ENCODE data around the gene SHISA3. TPM values are rescaled to one million over a fixed set of nuclear protein-coding genes. Genes with fewer than 3 reads are reported as not detected.

SHISA3 gene
- total RNA-seq, 1 donor from 2014 or later, result 24.2 TPM

DNA sequence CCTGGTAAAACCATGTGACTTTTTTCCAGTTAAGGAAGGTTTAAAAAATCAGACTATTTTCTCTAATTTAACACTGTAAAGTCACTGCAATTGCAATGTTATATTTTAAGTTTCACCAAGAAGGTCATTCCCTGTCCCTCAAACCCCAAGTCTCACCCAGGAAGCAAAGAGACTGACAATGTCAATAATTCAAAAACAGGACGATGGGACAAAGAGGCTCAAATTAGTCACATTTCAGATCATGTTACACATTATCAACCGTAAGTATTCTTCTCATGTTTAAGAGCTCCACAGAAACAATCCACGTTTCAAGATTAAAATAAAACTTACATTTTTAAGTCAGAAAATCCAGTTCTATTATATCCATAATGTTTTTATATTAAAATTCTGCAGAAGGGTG lies 13.2 kb downstream of the SHISA3 start:
- DNase-seq (ENCODE audit: low read depth, low spot score), result no peak
- Mint-ChIP-seq H3K27ac (ENCODE audit: unreplicated experiment) (no peak overlapping the region), H3K9me3 (no peaks in the 10 kb centered on the region), H3K36me3 (ENCODE audit: low read depth) (no peaks in the 10 kb centered on the region), H3K27me3 (ENCODE audit: low read depth) (peaks cover 4% of the 10 kb centered on the region), H3K4me3 (no peak overlapping the region), H3K4me1 (peaks cover 4% of the 10 kb centered on the region)
- TF ChIP-seq, protein P1, sequence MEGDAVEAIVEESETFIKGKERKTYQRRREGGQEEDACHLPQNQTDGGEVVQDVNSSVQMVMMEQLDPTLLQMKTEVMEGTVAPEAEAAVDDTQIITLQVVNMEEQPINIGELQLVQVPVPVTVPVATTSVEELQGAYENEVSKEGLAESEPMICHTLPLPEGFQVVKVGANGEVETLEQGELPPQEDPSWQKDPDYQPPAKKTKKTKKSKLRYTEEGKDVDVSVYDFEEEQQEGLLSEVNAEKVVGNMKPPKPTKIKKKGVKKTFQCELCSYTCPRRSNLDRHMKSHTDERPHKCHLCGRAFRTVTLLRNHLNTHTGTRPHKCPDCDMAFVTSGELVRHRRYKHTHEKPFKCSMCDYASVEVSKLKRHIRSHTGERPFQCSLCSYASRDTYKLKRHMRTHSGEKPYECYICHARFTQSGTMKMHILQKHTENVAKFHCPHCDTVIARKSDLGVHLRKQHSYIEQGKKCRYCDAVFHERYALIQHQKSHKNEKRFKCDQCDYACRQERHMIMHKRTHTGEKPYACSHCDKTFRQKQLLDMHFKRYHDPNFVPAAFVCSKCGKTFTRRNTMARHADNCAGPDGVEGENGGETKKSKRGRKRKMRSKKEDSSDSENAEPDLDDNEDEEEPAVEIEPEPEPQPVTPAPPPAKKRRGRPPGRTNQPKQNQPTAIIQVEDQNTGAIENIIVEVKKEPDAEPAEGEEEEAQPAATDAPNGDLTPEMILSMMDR (conservative IDR thresholded peaks at IDR 0.05), result no peak

DNA sequence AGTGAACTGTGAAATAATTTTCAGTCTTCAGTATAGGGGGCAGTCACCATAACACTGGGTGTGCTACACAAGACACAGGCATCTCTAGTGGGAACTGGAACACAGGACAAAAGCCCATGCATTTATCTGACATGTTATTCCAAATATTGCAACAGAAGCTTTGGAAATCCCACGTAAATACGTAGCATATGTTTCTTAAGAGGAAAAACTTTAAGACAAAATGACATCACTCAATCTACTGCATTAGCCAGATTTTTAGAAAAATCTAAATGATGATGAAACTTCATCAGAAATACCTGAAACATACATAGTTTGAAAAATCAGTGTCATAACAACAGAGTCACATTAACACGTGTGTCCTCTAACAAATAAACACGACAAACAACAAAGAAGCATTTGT lies 14.5 kb downstream of the SHISA3 start:
- TF ChIP-seq, protein P1 (conservative IDR thresholded peaks at IDR 0.05), result no peak
- Mint-ChIP-seq H3K4me3 (no peak overlapping the region), H3K36me3 (ENCODE audit: low read depth) (no peaks in the 10 kb centered on the region), H3K9me3 (no peaks in the 10 kb centered on the region), H3K4me1 (peaks cover 15% of the 10 kb centered on the region), H3K27ac (ENCODE audit: unreplicated experiment) (no peak overlapping the region), H3K27me3 (ENCODE audit: low read depth) (no peaks in the 10 kb centered on the region)
- no peak for DNase-seq (ENCODE audit: low read depth, low spot score)

DNA sequence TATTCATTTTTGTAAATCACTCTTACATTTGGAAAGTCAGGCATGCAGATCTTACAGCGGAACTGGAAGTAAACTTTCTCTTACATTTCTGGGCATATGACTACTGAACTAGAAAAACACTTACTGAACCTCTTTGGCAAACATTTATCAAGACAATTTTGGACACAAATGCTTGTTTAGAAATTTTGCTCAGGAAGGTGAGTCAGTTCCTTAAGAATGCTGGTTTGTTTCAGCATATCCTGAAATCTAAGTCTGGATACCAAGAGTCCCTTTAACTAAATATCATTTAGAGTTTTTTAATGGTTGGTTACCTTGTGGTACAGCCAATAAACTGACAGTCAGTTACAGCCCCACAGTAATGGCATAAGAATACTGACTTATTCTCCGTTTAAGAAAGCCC lies 15.0 kb downstream of the SHISA3 start:
- Mint-ChIP-seq H3K36me3 (ENCODE audit: low read depth) (no peaks in the 10 kb centered on the region), H3K27me3 (ENCODE audit: low read depth) (no peaks in the 10 kb centered on the region), H3K4me3 (no peak overlapping the region), H3K4me1 (peaks cover 15% of the 10 kb centered on the region), H3K27ac (ENCODE audit: unreplicated experiment) (no peak overlapping the region), H3K9me3 (no peaks in the 10 kb centered on the region)
- no peak for DNase-seq (ENCODE audit: low read depth, low spot score)
- TF ChIP-seq, protein P1 (conservative IDR thresholded peaks at IDR 0.05), result no peak

DNA sequence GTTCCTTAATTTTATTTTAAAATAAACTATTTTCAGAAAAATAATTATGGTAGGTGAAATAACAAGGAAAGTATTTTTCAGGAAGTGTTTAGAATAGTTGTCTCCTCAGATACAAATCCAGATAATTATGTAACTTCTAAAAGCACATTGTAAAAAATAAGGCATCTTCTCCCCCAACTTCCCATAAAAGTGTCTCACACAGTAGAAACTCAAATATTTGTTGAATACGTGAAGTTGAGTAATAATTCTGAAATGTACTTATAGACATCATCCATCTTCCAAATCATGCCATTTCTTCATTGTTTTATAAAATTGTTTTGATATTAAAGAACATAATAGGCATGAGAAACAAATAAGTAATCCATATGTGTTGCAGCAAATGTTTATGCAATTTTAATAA lies 18.0 kb downstream of the SHISA3 start:
- no peak for DNase-seq (ENCODE audit: low read depth, low spot score)
- Mint-ChIP-seq H3K27me3 (ENCODE audit: low read depth) (no peaks in the 10 kb centered on the region), H3K27ac (ENCODE audit: unreplicated experiment) (no peak overlapping the region), H3K9me3 (no peaks in the 10 kb centered on the region), H3K36me3 (ENCODE audit: low read depth) (no peaks in the 10 kb centered on the region), H3K4me1 (peaks cover 13% of the 10 kb centered on the region), H3K4me3 (no peak overlapping the region)
- TF ChIP-seq, protein P1 (conservative IDR thresholded peaks at IDR 0.05), result no peak

DNA sequence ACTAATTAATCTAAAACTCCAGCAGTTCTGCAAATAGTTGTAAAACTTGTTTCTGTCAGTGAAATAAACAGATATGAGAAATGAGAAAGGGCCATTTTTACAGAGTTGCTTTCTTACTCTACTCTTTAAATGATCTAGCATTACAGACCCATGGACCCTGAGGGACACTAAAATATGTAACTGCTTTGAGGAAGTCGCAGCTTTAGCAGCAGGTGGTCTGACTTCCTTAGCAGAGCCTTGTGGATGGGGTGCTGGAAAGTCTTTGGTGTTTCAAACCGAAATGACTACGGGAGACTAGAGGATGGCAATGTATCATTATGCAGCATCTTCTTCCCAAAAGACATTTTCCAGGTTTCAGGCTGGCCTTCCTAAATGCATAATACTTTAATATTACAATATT lies 18.7 kb downstream of the SHISA3 start:
- no peaks in the 10 kb centered on the region for H3K9me3 Mint-ChIP-seq
- no peak overlapping the region for H3K4me3 Mint-ChIP-seq
- H3K27ac Mint-ChIP-seq (ENCODE audit: unreplicated experiment), result no peak overlapping the region
- DNase-seq (ENCODE audit: low read depth, low spot score), result no peak
- H3K27me3 Mint-ChIP-seq (ENCODE audit: low read depth), result no peaks in the 10 kb centered on the region
- TF ChIP-seq, protein P1 (conservative IDR thresholded peaks at IDR 0.05), result no peak
- no peaks in the 10 kb centered on the region for H3K36me3 Mint-ChIP-seq (ENCODE audit: low read depth)
- peaks cover 11% of the 10 kb centered on the region for H3K4me1 Mint-ChIP-seq

DNA sequence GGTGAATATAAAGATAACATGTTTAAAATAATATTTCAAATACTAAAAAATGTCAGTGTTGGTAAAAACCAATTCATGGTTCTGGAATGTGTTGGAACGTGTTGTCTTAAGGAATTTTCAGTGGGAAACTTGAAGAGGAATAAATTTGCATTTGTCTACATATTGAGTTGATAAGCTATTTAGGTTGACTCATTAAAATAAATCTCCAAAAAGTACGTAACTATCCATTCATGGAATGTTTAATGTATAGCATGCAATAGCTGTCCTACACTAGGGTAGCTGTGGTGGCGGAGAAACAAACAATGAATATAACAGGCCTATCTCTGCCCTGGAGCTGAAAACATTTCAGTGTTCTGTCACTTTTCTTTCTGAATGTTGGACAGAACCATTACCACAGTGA lies 20.3 kb downstream of the SHISA3 start:
- TF ChIP-seq, protein P1 (conservative IDR thresholded peaks at IDR 0.05), result no peak
- Mint-ChIP-seq H3K36me3 (ENCODE audit: low read depth) (peaks cover 2% of the 10 kb centered on the region), H3K4me3 (no peak overlapping the region), H3K27me3 (ENCODE audit: low read depth) (no peaks in the 10 kb centered on the region), H3K4me1 (peaks cover 11% of the 10 kb centered on the region), H3K27ac (ENCODE audit: unreplicated experiment) (no peak overlapping the region), H3K9me3 (no peaks in the 10 kb centered on the region)
- DNase-seq (ENCODE audit: low read depth, low spot score), result no peak

Data from neural crest cell (in vitro differentiated cells).